Measurements from ENCODE around the gene KCNC1.
A peak's percentile ranks its signal among the peaks of the same experiment; 100 is the strongest.

Gene KCNC1

DNA sequence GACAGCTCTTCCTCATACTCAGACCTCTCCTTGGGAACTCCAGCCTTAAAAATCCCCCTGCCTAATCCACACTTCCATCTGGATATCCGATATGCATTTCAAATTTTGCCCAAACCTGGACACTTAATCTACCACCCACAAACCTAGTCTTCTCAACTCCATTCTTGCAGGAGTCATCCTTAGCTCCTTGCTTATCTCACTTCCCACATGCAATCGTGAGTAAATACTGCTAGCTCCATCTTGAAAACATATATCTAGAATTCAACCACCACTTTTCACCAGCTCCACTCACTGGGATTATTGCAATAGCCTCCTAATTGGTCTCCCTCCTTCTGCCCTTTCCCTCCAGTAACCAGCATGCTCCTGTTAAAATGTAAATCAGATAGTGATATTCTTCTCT is 17.8 kb upstream of the KCNC1 start:
- DNase-seq, result no peak

DNA sequence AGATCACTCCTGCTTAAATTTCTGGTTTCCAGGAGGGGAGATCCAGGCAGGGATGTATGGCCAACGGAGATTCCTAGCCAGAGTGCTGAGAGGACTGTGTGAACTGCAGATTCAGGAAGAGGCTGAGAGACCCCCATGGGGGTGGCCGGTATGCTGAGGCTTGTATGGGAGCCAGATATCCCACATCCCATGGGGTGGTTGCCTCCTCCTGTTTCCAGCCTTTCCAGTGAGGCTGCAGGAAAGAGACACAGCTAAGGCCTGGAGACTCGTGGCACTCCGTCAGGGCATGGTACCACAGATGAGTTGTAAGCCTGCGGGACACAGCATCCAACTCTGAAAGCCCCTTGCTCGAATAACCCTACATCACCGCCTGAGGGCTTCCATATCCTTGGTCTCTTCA is 16.6 kb upstream of the KCNC1 start:
- no peak for DNase-seq

DNA sequence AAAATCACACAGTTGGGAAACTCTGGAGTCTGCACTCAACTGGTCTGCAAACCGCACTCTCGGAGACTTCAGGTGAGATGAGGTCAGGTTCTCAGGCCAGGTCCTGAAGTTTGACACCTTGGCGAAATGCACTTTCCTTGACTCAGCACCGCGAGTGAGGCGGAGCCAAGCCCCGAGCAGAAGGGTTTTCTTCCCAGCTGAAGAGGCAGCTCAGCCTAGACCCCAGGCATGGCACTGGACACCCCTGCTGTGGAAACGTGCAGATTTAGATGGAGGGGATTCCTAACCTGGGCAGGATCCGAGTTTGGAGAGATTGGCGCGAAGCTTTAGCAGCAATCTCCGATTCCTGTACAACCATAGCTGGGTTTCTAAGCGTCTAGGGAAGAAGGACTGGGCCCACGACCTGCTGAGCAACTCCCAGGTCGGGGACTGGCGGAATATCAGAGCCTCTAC is 16.0 kb upstream of the KCNC1 start:
- no peak for DNase-seq

DNA sequence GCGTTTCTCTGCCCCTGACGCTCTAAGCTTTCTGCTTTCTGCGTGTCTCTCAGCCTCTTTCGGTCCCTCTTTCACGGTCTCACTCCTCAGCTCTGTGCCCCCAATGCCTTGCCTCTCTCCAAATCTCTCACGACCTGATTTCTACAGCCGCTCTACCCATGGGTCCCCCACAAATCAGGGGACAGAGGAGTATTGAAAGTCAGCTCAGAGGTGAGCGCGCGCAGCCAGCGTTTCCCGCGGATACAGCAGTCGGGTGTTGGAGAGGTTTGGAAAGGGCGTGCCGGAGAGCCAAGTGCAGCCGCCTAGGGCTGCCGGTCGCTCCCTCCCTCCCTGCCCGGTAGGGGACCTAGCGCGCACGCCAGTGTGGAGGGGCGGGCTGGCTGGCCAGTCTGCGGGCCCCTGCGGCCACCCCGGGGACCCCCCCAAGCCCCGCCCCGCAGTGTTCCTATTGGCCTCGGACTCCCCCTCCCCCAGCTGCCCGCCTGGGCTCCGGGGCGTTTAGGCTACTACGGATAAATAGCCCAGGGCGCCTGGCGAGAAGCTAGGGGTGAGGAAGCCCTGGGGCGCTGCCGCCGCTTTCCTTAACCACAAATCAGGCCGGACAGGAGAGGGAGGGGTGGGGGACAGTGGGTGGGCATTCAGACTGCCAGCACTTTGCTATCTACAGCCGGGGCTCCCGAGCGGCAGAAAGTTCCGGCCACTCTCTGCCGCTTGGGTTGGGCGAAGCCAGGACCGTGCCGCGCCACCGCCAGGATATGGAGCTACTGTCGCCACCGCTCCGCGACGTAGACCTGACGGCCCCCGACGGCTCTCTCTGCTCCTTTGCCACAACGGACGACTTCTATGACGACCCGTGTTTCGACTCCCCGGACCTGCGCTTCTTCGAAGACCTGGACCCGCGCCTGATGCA is 15.3 kb upstream of the KCNC1 start, which contains the start of gene MYOD1:
MYOD1 (plus strand) TSS at position 544 of the 910 bp plus-strand sequence; CDS start at position 756, 212 bp downstream.
- no peak for DNase-seq

DNA sequence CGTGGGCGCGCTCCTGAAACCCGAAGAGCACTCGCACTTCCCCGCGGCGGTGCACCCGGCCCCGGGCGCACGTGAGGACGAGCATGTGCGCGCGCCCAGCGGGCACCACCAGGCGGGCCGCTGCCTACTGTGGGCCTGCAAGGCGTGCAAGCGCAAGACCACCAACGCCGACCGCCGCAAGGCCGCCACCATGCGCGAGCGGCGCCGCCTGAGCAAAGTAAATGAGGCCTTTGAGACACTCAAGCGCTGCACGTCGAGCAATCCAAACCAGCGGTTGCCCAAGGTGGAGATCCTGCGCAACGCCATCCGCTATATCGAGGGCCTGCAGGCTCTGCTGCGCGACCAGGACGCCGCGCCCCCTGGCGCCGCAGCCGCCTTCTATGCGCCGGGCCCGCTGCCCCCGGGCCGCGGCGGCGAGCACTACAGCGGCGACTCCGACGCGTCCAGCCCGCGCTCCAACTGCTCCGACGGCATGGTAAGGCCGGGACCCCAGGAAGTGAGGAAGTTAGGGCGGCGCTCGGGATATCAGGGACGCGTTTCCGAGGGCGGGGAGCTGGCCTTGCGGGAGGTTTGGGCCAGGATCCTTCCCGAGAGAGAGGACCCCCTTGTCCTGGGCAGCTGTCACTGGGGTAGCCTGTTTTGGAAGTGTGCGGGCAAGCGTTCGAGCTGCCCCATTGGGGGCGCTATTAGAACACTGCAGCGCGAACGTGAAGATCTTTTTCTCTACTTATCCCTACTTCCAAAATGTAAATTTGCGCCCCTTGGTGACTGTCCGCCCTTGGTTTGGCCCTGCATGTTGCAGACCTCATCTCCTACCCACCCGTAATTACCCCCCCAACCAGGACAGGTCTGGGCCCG is 14.4 kb upstream of the KCNC1 start:
- peak; percentile 17 for DNase-seq

DNA sequence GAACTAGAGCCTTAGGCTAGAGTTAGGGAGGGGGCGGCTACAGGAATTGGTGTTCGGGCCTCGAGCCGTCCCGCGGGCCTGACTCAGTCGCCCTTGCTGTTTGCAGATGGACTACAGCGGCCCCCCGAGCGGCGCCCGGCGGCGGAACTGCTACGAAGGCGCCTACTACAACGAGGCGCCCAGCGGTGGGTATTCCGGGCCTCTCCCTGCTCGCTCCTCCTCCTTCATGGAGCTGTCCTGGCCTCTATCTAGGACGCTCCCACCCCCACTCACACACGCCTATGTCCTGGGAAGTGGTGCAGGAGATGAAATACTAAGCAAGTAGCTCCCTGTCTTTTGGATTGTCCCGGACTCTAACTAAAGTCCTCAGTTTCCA is 13.8 kb upstream of the KCNC1 start:
- DNase-seq, result no peak

DNA sequence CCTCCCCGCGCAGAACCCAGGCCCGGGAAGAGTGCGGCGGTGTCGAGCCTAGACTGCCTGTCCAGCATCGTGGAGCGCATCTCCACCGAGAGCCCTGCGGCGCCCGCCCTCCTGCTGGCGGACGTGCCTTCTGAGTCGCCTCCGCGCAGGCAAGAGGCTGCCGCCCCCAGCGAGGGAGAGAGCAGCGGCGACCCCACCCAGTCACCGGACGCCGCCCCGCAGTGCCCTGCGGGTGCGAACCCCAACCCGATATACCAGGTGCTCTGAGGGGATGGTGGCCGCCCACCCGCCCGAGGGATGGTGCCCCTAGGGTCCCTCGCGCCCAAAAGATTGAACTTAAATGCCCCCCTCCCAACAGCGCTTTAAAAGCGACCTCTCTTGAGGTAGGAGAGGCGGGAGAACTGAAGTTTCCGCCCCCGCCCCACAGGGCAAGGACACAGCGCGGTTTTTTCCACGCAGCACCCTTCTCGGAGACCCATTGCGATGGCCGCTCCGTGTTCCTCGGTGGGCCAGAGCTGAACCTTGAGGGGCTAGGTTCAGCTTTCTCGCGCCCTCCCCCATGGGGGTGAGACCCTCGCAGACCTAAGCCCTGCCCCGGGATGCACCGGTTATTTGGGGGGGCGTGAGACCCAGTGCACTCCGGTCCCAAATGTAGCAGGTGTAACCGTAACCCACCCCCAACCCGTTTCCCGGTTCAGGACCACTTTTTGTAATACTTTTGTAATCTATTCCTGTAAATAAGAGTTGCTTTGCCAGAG is 13.2 kb upstream of the KCNC1 start:
- no peak for DNase-seq

DNA sequence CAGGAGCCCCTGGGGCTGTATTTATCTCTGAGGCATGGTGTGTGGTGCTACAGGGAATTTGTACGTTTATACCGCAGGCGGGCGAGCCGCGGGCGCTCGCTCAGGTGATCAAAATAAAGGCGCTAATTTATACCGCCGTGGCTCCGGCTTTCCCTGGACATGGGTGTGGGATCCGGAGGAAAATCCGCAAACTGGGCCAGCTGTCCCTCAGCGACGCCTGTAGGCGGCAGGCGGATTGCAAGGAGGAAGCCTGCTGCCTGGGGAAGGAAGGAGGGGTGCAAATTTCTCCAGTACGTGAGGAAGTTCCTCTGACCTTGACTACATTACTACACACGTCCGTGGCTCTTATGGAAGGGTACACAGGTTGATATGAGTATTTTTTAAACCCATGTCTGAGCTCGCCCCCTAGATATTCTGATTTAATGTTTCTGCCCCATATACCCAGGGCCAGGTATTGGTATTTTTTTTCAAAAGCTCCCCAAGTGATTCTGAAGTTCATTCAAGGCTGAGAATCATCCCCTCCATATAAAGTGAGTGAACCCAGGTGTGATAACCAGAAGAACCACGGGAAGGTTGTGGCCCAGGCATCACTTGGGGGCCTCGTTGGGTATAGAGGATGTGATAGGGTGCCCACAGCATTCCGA is 12.5 kb upstream of the KCNC1 start:
- DNase-seq, result peak; percentile 12

DNA sequence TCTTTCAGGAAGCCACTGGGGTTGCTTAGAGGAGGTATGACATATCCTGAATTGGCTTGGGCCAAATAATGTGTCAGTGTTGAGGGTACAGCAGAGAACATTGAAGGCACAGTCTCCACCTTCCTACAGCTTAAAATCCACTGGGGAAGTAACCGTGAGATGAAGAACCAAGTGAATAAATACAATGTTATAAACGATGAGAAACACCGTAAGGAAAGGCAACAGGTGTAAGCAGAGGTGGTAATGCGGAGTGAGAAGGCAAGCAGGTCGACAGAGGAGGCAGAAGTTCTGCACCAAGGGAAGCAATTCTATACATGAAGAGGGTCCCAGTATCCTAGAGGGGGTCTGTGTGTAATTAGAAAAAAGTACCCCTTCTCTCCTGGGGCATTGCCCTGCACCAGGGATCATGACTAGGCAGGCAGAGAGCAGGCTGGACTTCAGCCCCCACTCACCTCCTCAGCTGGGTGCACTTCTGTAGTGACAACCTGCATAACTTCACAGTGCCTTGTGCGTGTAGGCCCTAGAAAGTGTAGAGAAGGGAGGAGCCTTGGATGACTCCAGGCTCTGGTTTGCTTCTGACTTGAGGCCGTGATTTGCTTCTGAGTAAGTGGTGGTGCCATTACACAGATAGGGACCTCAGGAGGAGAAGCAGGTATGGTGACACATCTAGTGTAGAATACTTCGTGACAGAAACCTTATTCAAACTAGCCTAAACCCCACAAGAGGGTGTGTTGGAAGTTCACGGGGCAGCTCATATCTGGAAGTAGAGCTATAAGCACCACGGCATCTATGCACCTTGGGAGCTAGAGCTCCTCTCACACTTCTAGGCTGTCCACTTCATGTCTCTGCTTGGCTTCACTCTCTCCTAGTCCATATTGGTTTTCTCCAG is 10.3 kb upstream of the KCNC1 start:
- no peak for DNase-seq

DNA sequence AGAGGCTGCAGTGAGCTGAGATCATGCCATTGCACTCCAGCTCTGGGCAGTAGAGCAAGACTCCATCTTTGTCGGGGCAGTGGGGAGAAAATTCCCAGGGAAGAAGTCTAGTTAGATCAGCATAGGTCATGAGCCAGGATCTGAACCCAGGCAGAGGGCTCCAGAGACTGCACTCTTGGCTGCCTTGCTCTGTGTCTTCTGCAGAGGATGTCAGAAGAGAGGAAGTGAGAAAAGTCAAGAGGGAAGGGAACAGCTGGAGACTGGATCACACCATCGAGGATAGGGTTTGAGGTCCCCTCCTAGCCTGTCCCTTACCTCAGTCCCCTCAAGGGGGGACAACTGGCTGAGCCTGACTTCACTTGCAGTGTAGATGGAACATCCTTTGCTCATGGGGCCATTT is 9.4 kb upstream of the KCNC1 start:
- DNase-seq, result no peak

DNA sequence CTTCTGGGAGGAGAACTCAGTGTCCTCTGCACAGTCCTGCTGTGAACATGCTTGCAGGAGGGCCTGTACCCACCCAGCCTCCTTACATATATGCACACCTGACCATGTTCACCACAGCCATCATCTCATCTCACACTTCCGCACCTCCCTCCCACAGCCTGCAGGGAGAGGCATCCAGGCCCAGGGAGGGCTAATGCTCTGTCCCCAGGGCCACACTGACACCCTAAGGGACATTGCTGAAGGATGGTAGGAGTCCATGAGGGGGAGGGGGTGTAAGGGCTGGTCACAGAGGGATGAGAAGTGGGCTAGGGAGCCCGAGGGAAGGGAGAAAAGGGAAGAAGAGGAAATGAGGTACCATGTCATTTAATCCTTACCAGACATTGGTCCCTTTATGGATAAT is 4.4 kb upstream of the KCNC1 start:
- DNase-seq, result no peak

DNA sequence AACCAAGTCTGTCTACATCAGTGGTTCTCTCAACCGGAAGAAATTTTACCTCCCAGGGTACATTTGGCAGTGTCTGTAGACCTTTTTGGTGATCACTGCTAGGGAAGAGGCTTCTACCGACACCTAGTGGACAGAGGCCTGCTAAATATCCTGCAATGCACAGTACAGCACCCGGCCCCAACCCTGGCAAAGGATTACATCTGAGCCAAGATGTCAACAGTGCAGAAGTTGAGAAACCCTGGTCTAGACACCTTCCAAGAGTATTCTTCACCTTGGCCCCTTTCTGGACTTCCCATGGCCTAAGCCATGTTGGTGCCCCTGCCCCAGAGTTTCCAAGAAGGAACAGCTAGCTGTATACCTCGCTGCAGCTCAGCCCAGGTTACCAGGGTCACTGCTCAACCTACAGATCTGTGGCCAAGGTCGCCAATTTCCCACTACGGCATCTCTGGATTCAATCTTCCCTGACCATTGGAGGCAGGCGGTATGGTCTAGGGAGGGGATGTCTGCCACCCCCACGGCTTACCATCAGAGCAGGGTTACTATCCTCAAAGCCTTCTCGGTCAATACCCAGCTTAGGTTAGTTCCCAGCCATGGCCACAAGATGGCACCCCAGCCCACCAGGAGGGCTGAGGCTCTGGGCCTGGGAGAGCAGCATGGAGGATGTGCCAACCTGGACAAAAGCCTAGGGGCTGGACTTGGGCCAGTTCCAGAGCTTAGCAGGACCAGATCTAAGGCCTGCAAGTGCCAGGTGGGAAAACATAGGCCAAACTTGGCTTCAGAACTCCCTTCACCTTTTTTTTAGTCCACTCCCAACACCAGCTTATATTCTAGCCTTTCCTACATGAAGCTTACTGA is 3.7 kb upstream of the KCNC1 start:
- peak; percentile 80 for DNase-seq

DNA sequence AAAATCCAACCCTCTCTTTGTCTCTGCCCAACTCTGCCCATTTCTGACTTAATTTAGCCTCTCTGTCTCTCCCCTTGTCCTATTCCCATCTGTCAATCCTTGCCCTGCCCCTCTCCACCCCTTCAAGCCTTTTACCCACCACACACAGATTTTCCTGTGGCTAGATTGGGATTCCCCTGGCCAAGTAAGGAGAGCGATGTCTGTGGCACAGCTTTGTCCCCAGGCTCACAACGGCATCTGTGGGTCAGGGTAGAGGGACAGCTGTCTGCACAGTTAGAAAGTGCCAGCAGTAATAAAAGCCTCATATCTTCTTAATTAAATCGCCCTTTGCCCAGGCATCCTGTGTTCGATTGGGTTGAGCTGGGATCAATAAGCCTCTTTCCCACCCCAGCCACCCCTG is 1.3 kb upstream of the KCNC1 start:
- DNase-seq, result no peak

DNA sequence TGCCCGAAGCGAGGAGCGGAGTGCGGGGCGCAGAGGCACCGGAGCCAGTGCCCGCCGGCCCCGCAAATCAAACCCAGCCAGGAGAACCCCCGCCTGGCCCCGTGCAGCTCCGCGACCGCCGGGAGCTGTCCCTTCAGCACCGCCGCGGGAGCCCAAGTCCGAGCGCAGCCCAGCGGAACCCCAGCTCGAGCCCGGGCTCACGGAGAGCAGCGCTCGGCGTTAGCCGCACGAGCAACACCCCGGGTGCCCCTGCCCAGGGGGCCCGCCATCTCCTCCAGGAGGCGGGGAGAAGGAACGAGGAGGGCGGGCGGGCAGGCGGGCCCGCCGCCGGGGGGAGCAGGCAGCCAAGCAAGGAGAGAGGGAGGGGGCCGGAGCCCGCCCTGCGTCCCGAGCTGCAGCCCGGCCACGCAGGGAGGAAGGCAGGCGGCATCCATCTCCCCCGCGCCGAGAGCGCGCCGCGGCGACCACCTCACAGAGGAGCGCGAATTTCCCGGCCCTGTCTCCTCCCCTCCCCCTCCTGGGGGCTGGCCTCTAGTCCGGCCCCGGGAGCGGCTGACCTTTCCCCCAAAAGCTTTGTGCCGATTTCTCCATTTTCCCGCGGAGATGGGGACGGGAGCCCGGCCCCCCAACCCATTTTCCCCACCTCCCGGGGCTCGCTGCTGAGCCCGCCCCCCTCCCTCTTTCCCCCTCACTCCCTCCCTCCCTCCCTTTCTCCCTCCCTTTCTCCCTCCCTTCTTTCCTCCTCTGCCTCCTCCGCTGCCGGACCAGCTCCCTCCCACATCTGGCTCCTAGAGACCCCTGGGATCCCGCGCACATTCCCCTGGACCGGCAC is 621 bp downstream of the KCNC1 start:
- DNase-seq, result peak; percentile 24

DNA sequence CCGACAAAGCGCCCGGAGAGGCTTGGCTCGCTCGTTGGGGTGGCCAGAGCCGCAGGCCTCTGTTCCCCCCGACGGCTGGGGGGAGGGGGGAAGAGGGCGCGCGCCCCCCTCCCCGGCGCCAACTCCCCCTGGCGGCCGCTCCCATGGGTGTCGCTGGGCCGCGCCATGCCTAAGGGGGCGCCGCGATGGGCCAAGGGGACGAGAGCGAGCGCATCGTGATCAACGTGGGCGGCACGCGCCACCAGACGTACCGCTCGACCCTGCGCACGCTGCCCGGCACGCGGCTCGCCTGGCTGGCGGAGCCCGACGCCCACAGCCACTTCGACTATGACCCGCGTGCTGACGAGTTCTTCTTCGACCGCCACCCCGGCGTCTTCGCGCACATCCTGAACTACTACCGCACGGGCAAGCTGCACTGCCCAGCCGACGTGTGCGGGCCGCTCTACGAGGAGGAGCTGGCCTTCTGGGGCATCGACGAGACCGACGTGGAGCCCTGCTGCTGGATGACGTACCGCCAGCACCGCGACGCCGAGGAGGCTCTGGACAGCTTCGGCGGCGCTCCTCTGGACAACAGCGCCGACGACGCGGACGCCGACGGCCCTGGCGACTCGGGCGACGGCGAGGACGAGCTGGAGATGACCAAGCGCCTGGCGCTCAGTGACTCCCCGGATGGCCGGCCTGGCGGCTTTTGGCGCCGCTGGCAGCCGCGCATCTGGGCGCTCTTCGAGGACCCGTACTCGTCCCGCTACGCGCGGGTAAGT is 1.4 kb downstream of the KCNC1 start:
- DNase-seq, result no peak

DNA sequence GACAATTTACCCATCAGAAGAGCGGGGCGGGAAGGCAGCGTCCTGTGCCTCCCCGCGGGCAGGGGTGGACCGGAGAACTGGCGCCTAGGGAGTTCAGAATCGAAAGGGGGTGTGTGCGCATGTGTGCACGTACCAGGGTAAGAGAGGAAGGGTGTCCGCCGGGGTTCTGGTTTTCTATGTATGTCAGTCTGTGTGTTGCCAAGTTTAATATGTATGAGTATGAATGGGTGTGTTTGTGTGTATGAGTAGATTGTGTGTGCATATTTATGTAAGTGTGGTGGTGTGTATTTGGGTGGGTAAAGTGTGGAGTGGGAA is 2.0 kb downstream of the KCNC1 start:
- DNase-seq, result no peak

DNA sequence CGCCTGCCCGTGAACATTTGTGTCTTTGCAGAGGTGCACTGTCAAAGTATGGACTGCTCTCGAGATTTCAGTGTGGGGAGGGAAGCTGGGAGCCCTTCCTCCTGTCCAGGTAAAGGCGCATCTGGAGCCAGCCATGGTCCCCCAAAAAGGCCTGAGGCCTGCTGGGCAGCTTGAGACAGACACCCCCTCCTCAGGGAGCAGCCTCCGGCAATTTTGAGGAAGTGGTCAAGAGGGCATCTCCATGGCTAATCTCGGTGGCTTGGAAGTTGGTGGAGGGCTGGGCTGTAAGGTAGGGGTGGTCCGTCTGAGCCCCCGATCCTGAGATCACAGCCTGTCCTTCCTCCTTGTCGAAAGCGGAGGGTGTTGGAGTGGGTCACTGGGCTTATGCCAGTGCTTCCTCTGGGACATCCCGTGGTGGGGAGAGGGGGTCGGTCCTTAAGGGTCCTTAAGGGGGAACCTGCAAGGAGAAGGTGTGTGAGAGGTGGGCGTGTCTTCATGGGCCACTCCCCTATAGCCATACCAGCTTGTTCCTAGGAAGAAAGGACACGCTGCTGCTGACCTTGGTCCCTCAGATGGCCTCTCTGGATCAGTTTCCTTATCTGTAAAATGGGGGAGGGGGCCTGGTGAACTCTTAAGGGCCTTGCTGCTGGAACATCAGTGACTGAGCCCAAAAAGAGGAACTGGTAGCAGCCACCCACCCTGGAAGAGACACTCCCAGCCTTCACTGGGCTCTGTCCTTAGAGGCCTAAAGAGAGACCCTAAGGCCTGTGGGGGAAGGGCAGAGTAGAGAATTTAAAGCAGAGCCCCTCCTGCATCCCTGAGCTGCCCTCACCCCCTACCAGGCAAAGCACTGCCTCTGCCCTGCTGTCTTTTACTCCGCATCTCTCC is 2.6 kb downstream of the KCNC1 start:
- DNase-seq, result no peak

All from NCI-H2227 treated with DMSO at 0.1 percent for 48 hours (cell line).